NCI-H2029 (cell line): ENCODE data around the gene MSMB.
"Not testable (repeated sequence)": the region's sequence is repeated elsewhere in the genome, so short reads cannot be mapped to it uniquely, and the experiment has no call there.

ENCODE experiments used
- DNase-seq: peaks from one replicate; lab custom pipeline; 2025; lab: John Stamatoyannopoulos, UW

MSMB gene

DNA sequence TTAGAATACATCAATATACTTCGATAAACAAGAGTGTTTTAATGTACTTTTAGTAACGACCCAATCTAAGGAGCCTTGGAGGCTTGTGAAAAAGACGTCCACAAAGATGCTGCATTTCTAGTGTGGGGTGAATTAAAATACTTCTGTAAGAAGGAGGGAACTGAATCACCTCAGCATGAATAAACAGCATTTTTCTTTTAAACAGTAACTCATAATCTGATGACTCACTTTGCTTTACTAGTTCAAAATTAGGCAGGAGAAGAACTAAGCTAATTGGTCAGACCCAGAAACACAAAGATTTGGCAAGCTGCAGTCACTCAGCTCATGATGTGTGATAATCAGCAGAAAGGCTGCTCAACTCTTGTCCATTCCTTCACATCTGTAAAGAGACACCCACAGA is 39.9 kb downstream of the MSMB start:
- DNase-seq, result no peak

DNA sequence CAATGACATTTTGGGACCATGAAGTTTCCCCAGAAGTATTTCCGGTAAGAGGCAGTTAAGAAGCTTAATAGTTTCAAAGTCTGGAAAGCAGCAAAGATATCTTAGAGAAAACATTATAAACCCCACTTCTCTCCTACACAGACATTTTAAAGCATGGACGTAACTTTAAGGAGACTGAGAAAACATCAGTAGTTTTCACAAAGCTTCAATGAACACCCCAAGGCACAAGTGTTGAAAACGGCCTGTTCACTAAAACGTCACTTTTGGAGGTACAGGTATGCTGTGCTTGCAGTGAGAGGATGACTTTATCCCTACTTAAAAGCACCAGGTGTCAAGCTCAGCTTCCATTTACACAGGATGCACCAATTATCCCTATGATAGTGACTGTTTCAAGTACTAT is 40.7 kb downstream of the MSMB start:
- no peak for DNase-seq

DNA sequence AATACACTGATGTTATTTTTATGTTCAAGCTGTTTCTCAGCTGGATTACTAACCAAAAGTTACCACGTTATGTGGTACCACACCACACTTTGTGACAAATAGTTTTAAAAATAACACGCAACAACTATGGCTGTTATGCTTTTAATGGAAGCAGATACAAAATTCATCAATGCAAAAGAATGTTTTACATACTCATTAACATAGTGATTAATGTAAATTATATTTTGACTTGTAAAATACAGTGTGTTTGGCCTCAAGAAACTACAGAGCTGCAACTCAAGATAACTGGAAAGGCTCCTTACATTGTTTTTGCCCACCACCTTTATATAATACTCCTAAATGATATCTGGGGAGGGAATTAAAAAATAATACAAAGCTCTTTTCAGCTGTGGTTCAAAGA is 41.1 kb downstream of the MSMB start:
- DNase-seq, result no peak

DNA sequence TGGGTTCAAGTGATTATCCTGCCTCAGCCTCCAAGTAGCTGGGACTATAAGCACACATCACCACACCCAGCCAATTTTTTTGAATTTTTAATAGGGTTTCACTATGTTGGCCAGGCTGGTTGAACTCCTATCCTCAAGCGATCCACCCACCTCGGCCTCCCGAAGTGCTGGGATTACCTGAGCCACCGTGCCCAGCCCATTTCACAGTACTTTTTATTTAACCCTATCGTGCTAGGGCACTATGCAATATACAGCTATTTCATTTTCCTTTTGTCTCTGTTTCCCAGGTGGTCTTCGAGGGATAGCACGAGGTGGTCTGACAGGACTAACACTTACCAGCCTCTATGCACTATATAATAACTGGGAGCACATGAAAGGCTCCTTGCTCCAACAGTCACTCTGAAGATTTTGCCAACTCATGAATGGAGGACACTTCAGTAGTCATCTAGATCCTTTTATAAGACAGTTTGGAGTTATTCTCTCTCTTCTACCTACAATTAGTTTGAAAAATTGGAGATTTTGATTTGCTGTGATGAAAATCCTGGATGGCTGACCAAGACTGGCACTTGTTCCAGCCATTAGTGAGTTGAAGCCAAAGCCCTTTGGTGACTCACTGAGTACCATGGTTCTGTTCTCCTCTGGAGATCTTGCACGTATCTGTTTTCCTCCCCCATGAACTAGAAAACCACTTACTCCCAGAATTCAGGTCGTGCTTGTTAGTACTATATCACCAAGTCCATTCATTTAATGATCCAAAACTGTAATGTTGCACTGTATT is 43.0 kb downstream of the MSMB start:
- DNase-seq, result no peak

DNA sequence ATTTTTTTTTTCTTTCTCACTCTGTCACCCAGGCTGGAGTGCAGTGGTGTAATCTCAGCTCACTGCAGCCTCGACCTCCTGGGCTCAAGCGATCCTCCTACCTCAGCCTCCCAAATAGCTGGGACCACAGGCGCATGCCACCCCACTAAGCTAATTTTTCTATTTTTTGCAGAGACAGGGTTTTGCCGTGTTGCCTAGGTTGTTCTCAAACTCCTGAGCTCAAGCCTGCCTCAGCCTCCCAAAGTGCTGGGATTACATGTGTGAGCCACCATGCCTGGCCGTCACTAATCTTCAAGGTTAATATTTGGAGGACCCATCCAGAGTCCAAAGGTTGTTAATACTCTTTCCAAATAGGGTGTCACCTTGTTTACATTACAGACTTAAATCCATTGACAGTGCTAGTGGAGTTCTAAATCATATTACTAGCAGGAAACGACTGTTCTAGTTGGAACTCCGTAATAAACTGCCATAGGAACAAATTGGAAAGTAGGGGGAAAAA is 43.8 kb downstream of the MSMB start:
- DNase-seq, result not testable (repeated sequence)

DNA sequence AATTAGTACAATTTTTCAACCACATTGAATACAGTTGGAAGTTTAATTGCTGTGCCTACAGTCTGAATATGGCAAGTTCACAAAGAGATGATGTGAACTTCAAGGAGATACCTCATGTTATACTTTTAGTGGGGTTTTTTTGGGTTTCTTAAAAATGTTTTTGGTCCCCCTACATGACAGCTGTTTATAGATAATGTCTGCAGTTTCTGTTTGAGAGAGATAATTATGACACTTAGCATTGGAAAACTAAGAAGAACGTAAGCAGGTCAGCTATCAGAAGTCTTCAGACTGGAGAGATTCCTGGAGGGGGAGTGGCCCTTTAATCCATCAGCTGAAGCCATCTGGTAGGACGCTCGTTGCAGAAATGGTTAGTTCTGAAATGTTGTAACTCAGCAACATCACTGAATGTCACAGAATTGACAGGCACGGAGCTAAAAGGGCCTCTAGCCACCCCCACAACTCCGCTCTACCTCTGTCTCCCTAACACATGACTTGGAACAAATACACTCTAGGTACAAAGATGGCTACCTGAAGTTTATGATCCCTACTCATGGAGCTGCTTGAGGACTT is 44.8 kb downstream of the MSMB start:
- no peak for DNase-seq

DNA sequence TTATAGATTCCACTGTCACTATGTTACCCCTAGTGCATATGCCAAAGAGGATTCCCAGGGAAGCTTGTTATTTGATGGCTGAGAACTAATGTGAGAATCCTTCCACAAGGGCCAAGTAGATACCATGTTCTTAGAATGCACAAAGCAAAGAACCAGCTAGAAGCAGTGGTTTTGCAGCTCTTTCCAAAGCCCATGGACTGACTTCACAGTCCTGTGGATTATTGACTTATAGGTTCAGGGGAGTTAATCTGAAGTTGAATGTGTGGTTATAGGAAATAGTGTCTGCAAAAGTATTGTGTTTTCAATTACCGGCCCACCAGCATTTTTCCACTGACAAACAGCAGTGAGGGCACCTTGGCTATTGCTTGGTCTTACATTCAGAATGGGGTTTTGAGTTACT is 45.5 kb downstream of the MSMB start:
- DNase-seq, result no peak

DNA sequence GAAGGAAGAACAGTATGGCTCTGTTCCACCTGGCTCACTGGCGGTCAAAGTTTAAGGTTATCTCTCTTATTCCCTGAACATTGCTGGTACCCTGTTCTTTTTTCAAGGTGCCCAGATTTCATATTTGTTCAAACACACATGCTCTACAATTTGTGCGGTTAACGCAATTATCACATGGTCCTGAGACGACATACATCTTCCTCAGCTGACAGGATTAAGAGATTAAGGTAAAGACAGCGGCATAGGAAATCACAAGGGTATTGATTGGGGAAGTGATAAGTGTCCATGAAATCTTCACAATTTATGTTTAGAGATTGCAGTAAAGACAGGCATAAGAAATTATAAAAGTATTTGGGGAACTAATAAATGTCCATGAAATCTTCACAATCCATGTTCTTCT is 46.1 kb downstream of the MSMB start:
- not testable (repeated sequence) for DNase-seq

DNA sequence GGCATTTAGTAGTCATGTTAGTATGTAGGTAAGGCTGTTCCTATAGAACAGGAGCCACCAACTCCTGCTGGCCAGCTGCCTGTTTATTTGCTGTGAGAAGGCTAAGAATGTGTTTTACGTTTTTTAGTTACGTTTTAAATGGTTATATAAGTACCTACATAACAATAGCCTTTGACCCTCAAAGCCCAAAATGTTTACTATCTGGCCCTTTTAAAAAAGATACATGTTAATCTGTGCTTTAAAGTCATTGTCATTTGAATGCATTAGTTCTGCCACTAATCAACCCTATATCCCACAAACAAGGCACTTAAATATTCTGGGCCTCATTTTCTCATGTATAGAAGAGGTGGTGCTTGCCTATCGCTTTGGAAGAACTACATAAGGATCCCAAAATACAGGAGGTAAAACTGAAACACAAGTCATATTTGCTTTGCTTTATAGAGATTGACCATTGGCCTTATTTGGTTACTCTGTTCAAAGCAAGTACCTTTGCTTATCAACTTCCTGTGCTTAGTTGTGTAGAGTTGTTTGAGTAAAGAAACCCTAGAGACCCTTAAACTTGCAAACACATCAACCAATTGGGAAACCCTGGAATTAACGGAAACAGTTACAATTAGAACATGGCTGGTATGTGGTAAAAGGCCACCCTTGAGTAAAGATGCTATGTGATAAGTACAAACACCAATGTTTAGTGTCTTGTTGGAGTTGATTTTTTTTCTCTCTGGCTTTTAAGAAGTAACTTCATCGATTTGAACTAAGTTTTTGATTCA is 47.9 kb downstream of the MSMB start:
- no peak for DNase-seq

DNA sequence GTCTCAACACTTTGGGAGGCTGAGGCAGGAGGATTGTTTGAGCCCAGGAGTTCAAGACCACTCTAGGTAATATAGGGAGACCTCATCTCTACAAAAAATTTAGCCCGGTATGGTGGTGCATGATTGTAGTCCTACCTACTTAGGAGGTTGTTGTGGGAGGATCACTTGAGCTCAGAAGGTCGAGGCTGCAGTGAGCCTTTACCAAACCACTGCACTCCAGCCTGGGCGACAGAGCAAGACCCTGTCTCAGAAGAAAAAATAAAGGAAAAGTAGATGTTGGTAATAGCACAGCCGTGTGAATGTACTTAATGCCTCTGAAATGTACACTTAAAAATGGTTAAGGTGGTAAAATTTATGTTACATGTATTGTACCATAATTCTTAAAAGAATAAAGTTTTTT is 48.5 kb downstream of the MSMB start:
- DNase-seq, result no peak

DNA sequence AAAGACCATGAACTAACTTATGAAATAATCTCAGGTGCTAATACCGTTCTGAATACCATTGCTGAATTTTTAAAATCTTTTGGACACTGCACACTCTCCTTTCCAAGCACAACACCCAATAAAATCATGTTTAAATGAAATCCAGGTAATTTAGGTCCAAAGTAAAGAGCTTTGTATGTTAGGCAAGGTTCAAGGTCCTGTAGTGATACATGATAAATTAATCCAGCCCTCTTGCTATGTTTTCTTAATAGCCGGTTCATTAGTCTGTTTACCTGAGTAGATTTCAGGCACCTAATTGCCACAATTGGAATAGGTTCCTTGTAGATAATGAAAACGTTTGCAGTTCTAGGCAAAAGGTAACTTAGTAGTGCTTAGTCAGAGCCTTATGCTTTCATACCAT is 60.5 kb downstream of the MSMB start:
- not testable (repeated sequence) for DNase-seq

DNA sequence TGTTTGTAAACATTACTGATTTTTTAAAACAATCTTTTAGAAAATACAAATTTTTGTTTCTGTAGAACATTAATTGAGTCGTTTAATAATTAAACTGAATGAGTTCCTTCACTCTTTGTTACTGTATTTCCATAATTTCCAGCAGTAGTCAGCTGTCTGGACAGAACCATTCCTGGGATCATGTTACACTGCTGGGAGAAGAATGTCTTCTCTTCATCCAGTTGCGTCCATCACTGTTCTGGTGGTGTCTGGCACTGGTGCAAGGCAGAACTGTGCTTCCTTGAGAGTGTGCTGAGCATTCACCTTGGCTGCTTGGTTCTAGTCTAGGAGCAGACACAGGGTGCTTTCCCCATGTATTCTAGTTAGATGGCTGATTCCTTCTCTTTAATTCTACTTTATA is 61.6 kb downstream of the MSMB start:
- not testable (repeated sequence) for DNase-seq

DNA sequence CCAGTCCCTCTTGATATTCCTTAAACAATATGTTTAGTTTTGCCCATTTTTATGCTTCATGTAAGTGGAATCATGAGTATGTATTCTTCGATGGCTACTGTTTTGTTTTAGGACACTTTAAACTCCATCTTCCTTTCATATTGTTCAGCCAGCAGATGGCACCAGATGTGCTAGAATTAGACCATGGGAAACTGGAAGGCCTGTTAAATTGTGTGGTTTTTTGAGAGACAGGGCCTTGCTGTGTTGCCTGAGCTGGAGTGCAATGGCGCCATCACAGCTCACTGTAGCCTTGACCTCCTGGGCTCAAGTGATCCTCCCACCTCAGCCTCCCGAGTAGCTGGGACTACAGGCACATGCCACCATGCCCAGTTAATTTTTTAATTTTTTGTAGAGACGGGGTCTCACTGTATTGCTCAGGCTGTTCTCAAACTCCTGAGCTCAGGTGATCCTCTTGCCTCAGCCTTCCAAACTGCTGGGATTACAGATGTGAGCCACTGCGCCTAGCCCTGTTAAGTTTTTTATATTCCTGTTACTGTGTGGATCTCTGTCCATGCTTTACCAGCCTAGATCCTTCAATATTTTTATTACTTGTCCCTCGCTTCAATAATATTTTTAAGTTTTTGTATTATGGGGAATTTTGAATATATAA is 62.4 kb downstream of the MSMB start:
- not testable (repeated sequence) for DNase-seq
